GM18498 (cell line): ENCODE data around the gene EGFL7.

Experiments
- ATAC-seq: cut with Tn5 transposase; IDR thresholded peaks from one replicate; pipeline ENCODE4 v1.9.1; 2021; ENCODE audit warnings: mild to moderate bottlenecking, moderate library complexity; ENCODE audit not compliant: unreplicated experiment

The EGFL7 gene

DNA sequence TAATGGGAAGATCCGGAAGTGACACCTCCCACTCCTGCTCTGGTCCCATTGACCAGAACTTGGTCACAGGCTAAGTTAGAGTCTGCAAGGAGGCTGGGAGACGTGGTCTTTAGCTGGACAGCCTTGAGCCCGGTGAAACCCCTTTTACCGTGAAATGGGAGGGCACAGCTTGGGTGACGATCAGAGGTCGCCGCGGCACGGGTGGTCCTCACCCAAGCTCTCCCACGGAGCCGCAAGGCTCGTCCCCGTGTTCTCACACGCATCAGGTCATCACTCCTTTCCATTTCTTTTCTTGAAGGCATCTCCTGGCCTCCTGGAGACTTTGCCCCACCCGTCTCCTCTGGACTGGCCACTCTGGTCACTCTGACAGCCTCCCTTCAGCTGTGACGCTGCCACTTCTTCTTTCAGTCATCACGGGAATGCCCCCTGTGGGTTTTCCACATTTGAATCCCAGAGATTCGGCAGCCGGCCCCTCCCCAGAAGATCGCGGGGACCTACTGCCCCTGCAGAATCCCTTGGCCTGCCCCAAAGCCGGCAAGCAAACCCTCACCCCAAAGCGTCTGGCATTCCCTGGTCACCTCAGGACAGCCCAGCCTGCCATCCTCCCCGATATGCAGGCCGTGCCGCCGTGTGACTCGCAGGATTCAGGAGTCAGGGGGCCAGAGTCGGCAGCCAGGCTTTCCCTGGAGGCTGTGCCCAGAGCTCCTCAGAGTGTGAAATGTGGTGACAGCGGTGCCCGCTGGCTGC, 18.9 kb upstream of the EGFL7 start:
- no peak for ATAC-seq

DNA sequence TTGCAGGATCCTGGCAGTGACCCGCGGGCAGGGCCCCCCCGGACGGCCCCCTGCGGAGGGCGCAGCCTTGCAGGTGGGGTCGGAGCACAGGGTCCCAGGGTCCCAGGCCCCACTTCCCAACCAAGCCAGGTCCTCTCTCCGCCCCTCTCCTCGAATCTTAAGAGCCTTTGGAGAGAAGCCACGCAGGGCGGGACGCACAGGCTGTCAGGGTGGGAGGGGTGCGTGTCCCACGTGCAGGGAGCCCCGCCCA, 18.4 kb upstream of the EGFL7 start:
- ATAC-seq, result no peak

DNA sequence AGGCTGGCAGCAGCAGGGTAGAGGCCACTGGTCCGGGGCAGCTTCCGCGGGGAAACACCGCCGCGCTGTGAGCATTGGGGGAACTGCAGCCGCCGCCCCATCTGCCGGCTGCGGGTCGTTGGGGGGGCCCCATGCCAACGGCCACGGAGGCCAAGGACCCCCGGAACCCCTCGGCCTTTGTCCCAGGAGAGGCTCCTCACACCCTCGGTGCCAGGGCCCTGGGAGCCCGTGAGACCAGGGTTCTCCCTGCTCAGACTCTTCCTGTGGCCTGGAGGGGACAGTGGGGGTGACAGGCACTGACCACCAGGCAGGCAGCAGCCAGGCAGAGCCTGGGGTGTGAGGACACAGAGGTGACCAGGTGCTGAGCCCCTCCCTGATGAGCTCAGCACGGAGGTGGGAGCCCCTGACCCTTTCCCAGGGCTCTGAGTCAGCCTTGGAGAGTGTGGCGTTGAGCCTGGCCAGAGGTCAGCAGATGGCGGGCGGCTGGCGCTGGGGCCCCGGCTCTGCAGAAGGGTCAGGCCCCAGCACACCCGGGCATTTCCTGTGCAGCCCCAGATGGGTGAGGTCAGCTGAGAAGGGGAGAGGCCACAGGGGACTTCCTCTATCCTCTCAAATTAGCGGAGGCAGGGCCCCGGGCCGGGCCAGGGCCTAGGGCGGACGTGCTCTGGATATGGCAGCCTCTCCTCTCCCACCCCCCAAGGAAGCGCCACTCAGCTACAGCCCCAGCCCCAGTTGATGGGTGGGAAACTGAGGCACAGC, 17.9 kb upstream of the EGFL7 start:
- peak; percentile 43 for ATAC-seq

DNA sequence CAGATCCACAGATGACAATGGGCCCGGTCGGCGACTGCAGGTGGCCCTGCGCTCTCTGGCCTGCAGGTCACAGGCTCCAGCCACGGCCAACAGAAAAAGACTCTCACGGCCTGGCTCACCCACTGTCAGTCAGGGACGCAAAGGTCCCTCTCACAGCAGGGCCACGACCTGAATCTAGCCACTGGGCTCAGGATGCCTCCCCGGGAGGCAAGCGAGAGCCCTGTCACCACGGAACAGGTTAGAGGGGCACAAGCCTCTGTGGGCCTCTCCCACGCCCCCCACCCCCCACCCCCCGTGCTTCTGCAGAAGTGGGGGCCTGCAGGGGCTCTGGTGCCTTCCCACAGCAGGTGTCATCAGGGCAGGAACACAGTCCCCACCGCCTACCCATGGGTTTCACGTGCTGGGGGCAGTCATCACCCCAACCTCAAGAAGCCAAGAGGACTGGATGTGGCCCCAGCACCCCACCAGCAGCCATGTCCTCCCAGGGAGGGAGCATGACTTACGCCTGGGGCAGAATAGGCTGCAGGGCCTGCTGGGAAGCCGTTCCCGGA, 17.3 kb upstream of the EGFL7 start:
- ATAC-seq, result no peak

DNA sequence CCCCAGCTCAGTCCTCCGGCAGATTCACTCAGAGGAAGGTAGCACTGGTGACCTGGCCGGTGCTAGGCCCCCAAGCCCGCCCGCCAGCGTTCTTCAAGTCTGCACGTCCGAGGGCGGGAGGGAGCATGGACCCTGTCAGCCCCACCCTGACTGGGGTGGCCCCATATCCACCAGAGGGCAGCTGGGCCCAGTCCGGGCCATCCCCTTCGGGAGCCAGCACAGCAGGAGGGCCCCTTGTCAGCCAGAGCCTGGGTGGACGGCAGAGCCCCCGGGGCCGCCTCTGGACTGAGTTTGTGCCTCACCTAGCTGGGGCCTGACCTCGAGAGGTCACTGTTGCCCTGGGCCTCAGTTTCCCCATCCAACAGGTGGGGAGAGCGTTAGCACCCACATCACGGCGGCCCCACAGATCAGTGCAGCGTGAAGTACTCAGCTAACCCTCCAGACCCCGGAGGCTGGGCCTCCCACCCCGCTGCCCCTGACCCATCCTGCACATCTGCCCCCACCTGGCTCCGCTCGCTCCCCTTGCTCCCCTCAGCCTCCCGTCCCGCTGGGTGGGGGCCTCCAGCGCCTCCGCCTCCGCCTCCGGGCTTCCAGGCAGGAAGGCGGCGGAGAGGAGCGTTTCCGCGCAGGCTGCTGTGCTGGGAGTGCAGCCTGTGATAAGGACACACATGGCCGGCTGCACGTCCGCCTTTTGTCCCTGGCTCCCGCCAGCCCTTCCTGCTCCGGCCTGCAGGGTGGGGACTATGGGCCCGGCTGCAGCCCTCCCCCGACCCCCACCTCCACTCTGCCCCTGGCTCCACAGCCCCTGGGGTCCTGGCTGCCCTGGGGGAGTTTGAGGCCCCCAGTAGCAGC, 16.6 kb upstream of the EGFL7 start:
- no peak for ATAC-seq

DNA sequence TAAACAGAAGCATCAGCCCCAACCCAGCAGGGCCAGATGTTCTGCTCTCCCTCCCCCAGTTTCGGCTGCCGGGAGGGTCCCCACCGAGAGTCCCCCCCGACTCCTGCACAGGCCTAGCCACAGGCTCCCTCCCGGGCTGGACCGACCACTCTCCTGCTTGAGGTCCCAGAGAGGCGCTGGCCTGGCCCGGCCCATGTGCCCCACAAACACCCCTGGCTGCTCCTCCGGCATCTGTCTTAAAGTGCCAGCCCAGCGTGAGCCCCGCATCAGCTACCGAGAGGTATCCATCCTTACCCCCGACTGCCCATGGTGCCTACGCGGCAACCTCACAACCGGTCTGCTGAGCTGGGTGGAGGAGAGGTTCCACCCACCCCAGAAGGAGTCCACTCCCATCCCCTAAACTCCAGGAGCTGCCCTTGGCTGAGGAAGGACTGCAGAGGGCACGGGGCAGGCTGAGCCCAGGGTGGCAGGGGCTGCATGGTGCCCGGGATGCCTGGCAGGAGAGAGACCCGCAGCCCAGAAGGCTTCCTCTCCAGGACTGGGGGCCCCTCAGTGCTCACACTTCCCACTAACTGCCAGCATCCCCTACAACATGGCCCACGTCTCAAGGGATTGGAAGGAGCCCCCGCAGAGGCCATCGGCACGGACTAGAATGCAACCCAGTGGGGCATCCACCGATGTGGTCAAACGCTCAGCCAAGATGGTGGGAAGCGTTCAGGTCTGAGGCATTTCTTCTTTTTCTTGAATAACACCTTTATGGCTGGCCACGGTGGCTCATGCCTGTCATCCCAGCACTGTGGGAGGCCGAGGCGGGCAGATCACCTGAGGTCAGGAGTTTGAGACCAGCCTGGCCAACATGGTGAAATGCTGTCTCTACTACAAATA, 15.6 kb upstream of the EGFL7 start:
- ATAC-seq, result no peak

DNA sequence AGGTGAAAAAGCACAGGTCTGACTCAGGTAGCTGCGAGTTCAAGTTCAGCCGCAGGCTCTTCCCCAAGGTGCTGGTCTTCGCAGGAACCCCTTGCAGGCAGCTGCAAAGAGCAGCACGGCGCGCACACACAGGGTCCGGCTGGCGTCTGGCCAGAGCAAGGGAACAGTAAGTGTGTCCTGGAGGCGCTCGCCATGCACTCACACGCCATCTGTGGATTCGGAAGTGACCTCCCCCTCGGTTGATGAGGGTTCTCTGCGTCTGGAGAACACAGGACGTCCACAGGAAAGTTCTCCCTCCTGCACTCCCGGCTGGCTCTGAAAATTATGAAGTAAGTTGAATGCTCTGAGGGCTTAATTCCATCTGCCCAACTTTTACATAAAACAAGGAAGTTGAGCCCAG, 14.0 kb upstream of the EGFL7 start:
- ATAC-seq, result no peak

DNA sequence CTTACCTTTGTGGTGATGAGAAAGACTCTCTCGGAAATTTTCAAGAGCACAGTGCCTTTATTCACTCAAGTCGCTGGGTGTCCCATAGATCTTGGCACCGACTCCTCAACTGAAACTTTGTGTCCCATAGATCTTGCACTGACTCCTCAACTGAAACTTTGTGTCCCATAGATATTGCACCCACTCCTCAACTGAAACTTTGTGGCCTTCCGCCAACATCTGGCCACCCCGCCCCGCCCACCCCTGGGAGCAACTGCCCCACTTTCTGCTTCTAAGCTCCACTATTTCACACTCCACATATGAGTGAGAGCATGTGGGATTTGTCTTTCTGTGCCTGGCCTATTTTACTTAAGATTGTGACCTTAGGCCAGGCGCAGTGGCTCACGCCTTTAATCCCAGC, 12.7 kb upstream of the EGFL7 start:
- ATAC-seq, result no peak

DNA sequence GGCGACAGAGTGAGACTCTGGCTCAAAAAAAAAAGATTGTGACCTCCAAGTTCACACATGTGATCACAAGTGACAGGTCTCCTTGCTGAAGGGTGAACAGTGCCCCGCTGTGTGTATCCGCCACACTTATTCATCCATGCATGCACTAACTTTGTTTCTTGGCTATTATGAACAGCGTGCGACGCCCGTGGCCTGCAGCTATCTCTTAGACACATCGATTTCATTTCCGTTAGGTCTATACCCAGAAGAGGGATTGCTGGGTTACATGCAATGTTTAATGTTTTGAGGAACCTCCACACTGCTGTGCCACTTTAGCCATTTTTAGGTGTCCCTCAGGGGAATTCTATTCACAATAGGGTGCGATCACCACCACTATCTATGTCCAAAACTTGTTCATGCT, 12.1 kb upstream of the EGFL7 start:
- ATAC-seq, result no peak

DNA sequence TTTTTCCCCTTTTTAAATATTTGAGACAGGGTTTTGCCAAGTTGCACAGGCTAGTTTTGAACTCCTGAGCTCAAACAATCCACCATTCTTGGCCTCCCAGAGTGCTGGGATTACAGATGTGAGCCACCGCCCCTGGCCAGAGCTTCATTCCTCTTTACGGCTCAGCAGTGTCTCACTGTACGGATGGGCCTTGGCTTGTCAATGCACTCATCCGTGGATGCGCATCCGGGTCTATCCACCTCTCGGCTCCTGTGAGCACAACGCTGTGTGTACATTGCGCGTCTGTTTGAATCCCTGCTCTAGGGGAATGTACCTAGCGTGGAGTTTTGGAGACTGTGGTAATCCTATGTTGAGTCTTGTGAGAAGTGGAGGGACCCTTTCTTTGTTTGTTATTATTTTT, 10.9 kb upstream of the EGFL7 start:
- ATAC-seq, result no peak

DNA sequence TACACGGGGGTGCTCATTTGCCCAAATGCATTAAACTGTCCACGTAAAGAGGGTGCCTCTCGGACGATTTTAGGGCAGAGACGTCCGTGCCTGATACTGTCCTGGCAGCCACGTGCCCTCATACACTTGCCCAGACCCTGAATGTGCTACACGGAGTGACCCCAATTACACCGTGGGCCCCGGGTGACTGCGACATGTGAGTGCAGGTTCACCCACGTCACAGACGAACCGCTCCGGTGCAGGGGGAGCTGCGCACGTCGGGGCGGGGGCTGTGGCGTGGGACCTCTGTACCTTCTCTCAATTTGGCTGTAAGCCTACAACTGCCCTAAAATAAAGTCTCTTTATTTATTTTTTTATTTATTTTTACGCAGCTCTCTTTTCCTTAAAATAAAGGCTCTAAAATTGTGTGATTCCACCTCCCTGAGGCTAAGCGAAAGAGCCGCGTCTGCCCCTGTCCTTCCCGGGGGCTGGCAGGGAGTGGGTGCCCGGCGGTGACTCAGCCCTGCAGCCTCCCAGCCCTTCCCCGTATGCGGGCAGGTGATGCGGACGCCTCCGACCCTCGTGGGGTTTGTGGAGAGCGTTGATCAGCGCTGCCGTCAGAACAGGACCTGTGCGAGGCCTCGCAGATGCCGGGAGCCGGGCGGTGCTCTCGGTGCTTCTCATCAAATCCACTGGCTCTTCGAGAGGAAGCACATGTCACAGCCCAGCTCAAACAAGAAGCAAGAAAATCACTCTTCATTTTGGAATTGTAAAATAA, 9.2 kb upstream of the EGFL7 start:
- no peak for ATAC-seq

DNA sequence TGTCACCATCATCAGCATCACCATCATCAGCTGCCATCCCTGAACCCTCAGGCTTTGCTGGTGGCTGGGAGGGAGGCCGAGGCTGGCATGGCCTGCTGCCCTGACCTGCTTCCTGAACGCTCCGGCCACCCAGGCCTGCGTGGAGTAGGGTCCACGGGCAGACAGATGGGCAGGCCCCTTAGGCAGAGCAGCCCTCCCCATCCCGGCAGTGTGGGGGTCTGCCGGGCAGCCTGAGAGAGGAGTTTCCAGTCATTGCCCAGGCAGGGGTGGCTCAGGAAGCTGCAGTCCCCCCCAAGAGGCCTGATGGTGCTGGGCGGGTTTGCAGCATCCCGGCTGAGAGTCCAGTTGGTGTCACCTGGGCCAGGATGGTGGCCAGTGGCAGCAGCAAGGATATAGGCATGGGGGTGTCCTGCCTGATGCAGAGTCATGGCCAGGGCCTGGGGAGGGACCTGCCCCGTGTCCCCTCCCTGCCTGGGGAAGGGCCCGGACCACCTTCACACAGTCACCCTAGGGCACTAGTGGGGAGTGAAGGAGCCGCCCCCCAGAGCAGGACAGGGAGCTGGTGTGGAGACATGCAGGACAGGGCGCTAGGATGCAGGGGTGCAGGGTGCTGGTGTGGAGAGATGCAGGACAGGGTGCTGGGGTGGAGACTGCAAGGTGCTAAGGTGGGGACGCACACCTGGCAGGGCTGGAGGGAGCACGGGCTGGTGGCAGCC, 7.7 kb upstream of the EGFL7 start:
- no peak for ATAC-seq

DNA sequence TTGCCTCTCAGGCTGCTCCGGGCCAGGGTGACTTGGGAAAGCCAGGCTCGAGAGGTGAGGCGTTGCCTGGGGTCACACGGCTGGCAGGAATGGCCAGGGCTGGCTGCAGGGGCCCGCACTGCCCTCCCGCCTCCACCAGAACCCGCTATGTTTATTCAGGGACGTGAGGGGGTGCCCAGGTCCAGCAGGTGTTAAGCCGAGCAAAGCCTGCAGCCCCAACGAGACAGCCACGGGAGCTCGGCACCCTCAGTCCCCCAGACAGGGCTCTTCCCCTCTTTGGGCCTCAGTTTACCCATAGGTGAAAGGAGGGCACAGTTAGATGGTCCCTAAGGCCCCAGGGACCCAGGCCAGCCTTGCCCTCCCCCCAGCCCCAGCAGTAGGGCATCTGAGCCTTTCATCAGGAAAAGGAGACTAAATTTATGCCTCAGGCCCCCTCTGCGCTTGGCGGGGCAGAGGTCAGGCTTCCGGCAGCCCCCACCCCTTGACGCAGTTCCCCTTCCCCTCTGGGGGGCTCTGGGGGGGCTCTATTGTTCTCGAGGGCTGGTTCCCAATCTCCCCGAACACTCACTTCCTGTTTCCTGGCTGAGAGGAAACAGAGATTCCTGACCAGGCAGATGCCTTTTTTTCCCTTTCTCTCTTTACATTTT, 7.1 kb upstream of the EGFL7 start:
- ATAC-seq, result no peak

DNA sequence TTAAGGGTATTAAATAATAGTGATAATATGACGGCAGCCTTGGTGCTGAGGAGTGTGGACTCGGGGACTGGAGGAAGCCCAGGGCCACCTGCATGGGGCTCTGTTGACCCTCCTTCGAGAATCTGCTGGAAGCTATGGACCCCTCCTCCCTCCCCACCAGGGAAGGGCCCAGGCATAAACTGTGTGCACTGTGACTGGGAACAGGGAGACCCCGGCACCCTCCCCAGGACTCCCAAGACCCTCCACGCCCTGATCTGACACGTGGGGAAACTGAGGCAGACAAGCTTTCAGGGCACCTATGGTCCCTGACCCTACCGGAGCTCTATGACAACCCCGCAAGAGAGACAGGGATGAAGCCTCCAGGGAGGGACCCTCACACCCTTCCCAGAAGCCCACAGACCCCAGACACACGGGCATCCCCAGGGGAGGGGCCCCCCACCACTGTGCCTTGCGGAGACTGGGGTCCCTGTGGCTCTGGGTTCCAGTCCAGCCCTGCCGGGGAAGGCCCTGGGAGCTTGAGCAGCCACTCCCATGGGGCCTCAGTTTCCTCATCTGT, 6.5 kb upstream of the EGFL7 start:
- ATAC-seq, result no peak

DNA sequence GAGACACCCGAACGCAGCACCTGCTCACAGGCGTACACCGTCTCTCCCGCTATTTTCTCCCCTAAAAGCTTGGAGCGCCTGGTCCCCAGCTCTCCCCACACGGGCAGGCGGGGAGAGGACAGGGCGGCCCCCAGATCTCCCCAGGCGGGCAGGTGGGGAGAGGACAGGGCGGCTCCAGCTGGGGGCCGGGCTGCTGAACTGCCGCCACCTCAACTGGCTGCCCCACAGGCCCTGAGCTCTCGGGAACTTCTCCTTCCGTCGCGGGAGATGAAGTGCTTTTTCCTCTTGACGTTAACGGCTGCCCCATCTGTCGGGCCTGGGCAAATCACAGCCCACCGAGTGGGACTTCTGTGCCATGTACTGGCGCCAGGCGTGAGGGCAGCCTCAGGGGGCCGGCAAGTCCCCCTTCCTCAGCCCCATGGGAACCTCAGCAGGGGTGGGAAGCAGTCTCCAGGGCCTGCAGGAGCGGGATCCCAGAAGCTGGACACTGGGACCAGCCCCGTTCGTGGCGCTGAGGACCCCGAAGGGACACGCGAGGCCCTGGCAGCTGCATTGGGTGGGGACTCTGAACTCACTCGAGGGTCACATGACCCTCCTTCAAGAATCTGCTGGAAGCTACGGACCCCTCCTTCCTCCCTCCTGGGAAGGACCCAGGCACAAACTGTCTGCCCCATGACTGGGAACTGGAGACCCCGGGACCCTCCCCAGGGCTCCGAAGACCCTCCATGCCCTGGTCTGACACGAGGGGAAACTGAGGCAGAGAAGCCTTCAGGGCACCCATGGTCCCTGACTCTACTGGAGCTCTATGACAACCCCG, 5.7 kb upstream of the EGFL7 start:
- ATAC-seq, result no peak

DNA sequence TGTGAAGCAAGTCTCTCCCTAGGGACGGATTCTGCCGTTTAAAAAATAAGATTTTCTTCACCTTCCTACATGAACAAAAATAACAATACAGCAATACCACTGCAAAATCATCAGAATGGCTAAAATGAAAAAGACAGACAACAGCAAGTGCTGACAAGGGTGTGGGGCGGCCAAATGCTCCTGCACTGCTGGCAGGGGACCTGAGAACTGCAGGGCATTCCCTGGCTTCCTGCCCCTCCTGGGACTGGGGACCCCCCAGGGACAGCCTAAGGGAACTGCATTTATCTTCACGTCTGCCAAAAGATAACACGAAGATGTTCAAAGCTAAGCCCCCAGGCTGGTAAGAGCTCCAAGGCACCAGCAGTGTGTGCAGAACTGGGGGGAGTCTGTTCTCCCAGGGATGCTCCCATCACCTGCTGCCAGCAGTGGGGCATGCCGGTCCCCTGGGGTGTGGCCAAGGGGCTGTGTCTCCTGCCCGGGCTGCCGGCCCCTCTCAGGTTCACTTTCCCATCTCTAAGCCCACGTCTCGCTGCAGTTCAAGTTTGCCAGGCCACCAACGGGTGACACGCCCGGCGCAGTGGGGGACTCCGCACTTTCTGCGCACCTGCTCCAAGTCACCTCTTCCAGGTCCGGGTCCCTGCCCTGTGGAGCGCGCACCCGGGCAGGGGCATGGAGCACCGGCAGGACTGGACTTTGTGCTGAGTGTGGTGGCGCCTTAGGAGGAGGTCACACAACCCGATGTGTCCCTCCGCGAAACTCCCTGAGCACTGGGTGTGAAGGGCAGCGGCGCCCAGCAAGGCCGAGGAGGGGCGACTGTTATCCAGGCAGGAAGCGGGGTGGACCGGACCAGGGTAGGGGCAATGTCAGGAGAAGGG, 4.5 kb upstream of the EGFL7 start:
- ATAC-seq, result no peak
